Right ventricle myocardium inferior (tissue), 1 donor: Measurements from ENCODE around the gene EPB42. TPM values are rescaled to one million over a fixed set of nuclear protein-coding genes. Genes with fewer than 3 reads are reported as not detected.
"Not testable (repeated sequence)": the region's sequence is repeated elsewhere in the genome, so short reads cannot be mapped to it uniquely, and the experiment has no call there.

Experiments used
- ATAC-seq: fragments of 200-7000 bp; cut with Tn5 transposase; one replicate; pipeline ENCODE4 v1.9.1; 2020; ENCODE audit warnings: mild to moderate bottlenecking, moderate library complexity
- DNase-seq: peaks from one replicate; pipeline ENCODE4 v3.0.0; 2021; ENCODE audit errors: missing footprints
- intact Hi-C: fragments of 100-400 bp; cut with DNase I; formaldehyde crosslinking; loops from one replicate; pipeline ENCODE4 v1.11.0; 2022
- total RNA-seq: library from RNA; stranded (reverse); fragmentation: NEBNext Ultra II Directional; extraction: Animal tissue kit (Norgen Biotek cat#: 25700); gene quantifications from one replicate; pipeline ENCODE4 v1.2.1, GENCODE V29; 2021
- donor health status: DM: no; HTN: yes; CAD: no; lungs with severe emphysema.

The EPB42 gene
- total RNA-seq, 1 donor from 2014 or later: 0.57 TPM

DNA sequence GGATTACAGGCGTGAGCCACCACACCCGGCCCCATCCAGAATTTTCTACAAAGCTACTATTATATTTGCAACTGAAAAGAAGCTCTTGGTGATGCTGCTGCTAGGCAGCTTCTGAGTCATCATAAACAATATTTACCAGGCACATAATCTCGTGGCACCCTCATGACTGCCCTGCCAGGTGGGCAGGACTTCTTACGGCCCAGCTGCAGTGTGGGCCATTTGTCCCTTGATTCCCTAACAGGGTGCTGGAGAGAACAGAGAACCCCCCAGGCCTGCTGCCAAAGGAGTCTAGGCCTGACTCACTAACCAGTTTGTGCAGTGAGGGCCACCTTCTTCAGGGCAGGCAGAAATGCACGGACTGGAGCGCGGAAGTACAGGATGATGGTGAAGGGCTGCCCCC, 4.9 kb downstream of the EPB42 start:
- DNase-seq (no peak), ATAC-seq (no peak)
- intact Hi-C loops: no loop called here

DNA sequence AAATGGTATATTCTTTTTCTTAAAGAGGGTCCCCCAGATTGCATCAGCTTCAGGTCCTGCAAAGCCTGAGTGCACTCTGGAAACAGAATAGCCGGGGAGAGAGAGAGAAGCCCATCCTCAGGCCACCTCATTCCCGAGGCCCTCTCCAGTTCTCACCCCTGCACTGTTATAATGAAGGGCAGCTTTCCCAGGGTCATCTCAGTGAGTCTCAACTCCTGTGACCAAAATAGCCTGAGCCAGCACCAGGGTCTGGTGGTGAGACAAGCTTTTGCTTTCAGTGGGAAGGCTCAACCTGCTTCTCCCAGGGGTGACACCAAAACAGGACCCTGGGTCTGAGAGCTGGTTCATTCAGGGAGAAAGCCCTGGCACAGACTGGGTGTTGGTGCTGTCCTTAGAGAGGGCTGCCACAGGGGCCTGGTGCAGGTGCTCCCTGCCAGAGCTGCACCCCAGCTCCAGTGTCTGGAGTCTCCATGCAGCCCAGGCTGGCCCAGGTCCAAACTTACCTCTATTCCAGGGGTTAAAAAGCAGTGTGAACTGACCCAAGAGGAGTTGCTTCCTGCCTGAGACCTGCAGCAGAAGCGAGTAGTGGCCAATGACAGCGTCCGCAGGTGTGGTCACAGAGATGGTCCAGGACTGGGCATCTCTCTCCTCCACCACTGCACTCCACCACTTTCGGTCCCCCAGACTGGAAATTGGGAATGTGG, 6.1 kb downstream of the EPB42 start:
- intact Hi-C loops: no loop called here
- DNase-seq (peak; percentile 37), ATAC-seq (peak; percentile 68)

DNA sequence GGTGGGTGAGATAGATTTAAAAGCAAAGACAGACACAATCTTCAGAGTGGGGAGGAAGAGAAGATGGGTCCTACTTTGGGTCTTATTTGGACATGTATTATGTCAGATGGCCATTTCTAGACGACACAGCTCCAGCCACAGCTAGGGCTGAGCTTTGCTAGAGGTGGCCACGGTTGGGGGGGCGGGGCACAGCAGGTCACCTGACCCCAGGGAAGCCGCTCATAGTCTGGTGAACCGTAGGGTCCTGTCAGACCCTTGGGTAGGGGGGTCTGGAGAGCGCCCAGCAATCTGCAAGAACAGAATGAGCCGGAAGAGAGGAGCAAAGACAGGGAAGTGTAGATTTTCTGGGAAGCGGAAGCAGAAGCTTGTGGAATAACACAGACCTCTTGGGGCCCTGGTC, 6.6 kb downstream of the EPB42 start:
- intact Hi-C loops: no loop called here
- ATAC-seq: no peak
- DNase-seq: no peak

DNA sequence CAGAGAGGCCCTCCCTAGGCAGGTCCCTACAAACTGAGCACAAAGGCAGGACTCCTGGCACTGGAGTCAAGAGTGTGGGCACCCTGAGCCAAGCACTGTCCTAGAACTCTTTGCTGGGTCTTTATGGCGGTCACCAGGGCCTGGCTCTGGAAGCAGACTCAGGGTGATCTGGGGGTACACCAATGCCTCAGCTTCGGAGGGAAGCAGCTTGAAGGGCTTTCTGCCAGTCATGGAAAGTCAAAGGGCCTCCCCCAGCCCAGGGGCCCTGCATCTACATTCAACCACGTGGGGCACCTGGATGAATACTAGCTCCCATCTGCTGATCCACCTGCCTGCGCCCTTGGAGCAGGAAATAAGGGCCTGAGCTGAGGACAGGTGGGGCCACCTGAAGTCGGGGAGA, 7.4 kb downstream of the EPB42 start:
- DNase-seq (peak; percentile 48), ATAC-seq (no peak)
- intact Hi-C loops: no loop called here

DNA sequence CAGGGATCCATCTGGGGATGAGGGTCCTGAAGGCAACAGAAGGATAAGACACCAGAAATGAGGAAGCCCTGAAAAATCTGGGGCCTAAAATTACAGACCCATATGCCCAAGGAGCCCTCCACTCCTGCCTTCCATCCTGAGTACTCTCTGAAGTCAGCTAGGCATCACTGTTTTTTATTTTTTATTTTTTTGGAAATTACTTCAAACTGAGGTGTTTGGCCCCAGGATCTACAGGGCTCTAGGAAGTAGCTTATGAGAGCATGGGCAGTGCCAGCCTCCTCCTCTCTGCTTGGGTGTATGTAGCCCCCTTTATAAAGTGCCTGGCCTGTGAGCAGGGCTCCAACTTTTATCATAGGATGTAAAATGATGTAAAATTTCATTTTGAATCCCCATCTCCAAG, 7.9 kb downstream of the EPB42 start:
- DNase-seq: no peak
- no peak for ATAC-seq
- intact Hi-C loops: no loop called here

DNA sequence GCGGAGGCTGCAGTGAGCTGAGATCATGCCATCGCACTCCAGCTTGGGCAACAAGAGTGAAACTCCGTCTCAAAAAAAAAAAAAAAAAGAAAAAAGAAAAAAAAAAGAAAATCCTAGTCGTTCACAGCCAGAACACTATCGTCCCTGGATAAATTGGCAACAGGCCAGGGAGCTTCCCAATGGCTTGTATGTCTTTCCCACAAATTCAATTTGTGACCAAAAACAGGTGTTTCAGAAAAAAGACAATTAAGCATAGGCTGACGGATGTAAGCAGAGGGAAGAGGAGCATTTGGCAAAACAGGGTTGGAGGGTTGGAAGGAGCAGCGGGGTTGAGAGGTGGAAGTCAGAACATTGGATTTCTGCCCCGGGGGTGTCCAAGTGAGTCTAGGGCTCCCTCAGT, 8.5 kb downstream of the EPB42 start:
- no peak for ATAC-seq
- intact Hi-C loops: no loop called here
- DNase-seq: no peak

DNA sequence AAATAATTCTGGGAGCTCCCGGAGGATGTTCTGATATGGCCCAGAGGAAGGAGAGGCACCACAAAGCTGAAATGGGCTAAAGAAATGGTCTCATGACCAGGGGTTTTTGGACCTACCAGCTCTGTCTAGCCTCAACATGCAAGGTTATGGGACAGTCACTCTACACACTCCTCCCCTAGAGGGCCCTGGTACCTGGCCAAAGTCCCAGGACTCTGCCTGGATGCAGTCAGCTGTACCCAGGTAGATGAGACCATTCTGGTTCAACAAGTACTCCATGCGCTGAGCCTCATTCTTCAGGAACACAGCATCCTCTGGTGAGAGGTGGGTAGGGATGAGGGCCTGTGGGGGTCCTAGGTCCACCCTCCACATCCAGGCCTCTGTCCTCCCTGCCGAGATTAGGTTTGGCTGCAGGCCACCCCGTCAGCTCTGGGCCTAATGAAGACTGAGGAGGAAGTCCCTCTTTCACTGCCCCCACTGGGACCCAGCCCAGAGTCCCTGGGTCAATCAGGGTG, 9.5 kb downstream of the EPB42 start:
- ATAC-seq (no peak), DNase-seq (no peak)
- intact Hi-C loops: no loop called here

DNA sequence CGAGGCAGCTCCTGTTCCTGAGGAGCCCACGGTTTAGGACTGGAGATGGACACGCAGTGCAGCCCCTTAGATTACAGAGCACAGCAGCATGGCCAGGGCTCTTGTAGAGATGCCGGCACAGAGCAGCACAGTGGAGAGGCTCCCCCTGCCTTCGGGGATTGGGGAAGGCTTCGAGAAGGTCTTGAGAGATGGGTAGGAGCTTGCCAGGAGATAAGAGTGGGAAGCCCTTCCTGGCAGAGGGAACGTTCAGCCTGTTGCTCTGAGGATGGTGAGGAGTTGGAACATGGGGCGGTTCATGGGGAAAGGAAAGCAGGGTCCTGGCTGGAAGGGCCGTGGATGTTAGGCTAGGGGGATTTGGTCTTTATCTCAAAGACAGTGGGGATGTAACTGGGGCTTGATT, 10.0 kb downstream of the EPB42 start:
- no peak for DNase-seq
- no peak for ATAC-seq
- intact Hi-C loops: no loop called here

DNA sequence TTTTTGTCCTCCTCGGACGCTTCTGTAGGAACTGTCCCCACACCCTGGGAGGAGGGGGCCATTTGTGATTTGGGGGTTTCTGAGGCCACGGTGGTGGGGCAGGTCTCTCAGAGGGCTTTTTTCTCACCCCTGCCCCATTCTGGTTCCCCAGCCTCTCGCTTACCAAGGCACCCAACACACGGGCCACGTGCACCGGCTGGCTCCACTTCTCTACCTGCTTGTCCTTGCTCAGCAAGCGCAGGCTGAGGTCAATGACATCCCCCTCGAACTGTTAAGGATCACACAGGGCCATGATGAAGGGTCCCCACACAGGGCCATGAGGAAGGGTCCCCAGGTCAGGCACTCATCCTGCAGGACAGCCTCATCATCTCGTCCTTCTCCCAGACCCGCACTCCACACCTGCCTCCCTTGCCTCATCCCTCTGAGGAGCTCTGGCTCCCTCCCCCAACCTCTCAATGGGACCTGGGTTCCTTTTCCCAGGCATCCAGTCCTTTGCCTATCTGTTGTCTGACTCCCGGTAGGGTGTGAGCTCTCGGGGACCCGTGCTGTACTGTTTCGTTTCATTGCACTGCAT, 10.6 kb downstream of the EPB42 start:
- ATAC-seq: no peak
- intact Hi-C loops: no loop called here
- no peak for DNase-seq

DNA sequence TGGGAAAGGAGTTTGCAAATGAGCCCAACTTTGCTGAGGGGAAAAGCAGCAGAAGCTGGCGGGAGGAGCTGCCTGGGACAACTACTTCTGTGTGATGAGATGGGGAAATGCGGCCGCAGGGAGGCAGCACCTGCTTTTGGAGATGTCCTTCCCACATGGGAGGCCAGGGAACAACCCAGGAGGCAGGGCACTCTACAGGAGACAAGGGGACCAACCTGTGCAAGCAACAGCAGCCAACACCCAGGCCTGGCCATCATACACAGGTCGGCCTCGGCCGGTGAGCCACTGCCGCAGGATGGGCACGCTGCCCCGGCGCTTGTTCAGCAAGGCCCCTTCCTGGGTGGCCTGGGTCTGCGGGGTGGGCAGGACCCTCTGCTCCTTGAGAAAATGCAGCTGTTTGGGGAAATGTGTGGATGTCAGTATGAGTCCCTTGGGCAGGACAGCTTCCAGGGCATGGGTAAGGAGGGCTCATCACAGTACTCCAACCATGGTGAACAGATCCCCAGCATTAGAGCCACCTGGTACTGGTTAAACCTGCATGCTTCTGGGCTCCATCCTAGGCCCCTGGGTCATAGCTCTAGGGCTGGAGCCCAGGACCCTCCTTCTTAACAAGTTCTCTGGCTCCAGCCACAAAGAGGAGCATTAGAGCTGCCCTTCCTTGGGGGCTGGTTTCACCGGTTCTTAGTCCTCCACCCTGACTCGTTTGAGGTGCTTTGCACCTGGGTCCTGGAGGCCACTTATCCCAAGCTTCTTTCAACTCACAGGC, 11.6 kb downstream of the EPB42 start:
- DNase-seq (no peak), ATAC-seq (no peak)
- intact Hi-C loops: no loop called here

DNA sequence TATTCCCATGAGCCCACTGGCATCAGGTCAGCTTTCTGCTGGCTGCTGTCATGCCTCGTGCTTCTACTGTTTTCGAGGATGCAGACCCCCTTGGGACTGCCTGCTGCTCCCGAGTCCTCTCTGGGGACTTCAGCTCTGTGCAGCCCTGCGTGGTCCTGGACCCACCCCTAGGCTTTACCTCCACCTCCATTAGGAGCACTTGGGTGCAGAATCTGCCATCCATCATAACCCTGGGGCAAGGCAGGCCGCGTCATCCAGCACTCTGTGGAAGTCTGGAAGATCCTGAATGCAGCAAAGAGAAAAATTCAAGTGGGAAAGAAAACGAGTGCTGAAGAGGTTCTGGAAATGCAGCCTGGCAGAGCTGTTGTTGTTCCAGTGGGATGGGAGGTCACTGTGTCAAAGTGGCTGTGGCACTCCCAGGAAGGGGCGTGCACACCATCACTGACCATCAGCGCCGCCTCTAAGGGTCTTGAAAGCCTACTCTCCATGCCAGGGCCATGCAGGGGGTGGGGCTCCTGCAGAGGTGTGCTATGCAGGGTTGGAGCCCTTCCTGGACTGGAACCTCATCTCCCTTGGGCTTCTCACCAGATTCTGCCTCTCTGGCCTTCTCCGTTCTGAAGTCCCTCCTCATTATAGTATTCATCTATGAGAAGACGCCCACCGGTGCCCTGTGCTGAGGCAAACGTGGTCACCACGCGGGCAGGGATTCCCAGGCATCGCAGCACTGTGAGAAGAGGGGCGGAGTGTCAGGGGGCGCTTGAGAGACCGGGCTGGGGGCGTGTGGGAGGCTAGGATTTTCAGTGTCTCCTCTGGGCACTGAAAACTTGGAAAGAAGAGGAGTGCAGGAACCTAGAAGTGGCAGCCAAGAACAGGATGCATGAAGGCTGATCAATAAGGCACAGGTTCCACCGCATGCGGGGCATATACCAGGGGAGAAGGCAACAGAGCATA, 12.5 kb downstream of the EPB42 start:
- DNase-seq: no peak
- intact Hi-C loops: no loop called here
- no peak for ATAC-seq

DNA sequence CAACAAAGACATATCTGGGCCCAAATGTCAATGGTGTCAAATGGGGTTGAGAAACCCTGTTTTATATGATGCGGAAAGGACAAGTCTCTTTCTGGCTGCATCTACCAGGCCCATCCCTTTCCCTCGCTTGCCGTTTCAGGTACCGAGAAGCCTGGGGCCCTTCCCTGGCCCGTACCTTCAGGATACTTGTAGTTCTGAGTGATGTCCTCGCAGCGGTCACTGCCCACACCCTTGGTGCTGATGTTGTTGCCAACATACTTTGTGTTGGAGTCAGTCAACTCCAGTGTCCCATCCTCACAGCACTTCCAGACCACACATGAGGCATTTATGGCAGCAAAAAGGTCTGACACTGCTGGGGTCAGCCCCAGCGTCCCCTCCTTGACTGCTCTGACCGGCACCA, 13.8 kb downstream of the EPB42 start:
- DNase-seq (no peak), ATAC-seq (no peak)
- intact Hi-C loops: no loop called here

DNA sequence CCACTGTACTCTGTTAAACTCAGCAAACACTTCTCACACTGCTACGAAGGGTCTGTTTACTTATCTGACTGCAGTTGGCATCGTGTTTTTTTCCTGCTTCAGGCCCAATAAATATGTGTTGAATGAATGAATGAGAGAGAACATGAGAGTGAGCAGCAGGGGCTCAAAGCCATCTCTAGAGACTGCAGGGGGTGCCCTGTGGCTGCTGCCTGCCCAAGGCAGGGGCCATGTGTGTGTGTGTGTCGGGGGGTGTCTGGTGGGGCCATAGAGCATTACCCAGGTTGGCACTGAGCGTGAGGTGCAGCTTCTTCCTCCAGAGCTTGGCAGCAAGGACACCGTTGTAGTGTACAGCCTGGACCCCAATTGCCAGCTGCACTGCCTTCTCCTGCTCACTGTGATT, 14.8 kb downstream of the EPB42 start:
- ATAC-seq (no peak), DNase-seq (no peak)
- intact Hi-C loops: no loop called here

DNA sequence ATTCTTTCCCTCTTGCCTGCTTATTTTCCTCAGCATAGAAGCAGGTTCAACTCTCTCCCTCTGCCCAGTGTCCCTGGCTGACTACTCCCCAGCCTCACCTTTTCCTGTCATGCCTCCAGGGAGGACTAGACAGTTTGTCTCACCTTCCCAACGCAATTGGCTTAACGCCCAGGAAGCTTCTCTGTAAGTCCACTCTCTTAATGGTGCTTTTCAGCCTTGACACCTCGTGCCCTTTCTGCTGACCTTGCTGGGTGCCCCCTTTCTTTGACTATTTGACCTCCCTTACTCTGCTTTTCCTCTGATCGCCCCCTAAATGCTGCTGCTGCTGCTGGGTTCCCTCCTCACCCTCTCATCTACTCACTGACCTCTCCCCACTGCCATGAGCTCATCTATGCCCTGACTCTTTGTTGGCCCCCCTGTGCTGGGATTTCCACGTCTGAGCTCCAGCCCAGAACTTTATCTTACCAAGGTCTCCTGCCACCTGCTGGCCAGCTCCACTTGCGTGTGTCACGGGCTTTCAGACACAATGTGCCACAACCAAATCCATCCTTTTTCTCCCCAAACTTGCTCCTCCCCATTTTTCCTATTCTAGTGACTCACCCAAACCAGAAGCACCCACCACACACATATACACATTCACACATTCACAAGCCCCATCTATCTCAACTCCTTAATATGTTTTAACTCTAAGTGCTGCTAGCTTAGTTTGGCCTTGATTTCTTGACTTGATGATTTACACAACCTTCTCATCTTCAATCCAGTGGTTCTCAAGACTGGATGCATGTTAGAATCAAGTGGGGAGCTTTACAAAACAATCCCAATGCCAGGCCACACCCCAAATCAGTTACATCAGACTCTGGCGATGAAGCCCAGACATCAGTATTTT, 16.6 kb downstream of the EPB42 start:
- ATAC-seq (peak; percentile 59), DNase-seq (peak; percentile 78)
- intact Hi-C loops: loop anchor here (1.0 kb wide), 1 partner anchor 17 kb away; no protein-coding TSS in a partner anchor

DNA sequence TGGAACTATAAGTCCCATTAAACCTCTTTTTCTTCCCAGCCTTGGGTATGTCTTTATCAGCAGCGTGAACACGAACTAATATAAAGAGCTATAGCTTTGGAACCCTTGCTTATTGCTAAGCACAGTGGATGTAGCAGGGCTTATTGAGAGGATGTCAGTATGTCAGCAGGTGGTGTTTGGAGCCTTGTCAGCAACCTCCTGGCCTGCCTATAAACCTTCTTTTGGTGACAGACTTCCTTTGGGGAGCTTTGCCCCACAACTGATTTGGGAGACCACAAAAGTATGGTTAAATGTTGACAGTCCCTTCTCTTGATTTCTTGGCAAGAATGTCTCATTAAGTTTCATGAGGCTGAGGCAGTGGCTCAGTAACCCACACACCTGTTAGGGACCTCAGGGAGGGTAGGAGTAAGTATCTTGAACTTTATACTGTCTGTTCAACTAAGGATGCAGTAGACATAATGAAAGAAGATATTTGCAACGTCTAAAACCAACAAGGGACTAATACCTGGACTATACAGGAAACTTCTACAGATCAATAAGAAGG, 20.8 kb downstream of the EPB42 start:
- intact Hi-C loops: no loop called here
- DNase-seq: no peak
- no peak for ATAC-seq

DNA sequence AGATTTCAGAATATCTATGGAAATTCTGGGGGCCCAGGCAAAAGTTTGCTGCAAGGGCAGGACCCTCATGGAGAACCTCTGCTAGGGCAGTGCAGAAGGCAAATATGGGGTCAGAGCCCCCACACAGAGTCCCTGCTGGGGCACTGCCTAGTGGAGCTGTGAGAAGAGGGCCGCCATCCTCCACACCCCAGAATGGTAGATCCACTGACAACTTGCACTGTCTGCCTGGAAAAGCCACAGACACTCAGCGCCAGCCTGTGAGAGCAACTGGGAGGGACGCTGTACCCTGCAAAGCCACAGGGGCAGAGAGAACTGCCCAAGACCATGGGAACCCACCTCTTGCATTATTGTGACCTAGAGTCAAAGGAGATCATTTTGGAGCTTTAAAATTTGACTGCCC, 21.8 kb downstream of the EPB42 start:
- no peak for DNase-seq
- ATAC-seq: no peak
- intact Hi-C loops: no loop called here

DNA sequence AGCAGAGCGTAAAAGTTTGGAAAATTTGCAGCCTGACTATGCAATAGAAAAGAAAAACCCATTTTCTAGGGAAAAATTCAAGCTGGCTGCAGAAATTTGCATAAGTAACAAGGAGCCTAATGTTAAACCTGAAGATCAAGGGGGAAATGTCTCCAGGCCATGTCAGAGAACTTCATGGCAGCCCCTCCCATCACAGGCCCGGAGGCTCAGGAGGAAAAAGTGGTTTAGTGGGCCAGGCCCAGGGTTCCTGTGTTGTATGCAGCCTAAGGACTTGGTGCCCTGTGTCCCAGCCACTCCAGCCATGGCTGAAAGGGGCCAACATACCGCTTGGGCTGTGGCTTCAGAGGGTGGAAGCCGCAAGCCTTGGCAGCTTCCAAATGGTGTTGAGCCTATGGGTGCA, 22.3 kb downstream of the EPB42 start:
- ATAC-seq, intact Hi-C loops, DNase-seq: not testable (repeated sequence)

DNA sequence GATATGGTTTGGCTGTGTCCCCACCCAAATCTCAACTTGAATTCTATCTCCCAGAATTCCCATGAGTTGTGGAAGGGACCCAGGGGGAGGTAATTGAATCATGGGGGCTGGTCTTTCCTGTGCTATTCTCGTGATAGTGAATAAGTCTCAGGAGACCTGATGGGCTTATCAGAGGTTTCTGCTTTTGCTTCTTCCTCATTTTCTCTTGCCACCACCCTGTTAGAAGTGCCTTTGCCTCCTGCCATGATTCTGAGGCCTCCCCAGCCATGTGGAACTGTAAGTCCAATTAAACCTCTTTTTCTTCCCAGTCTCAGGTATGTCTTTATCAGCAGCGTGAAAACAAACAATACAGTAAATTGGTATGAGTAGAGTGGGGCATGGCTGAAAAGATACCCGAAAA, 23.0 kb downstream of the EPB42 start:
- ATAC-seq: not testable (repeated sequence)

More for the DNA sequence above, 23.0 kb downstream of the EPB42 start:
- DNase-seq, intact Hi-C loops: not testable (repeated sequence)
